ENCODE data around the gene ZFP30. TPM values are rescaled to one million over a fixed set of nuclear protein-coding genes. Genes with fewer than 3 reads are reported as not detected.
"Not testable (repeated sequence)": the region's sequence is repeated elsewhere in the genome, so short reads cannot be mapped to it uniquely, and the experiment has no call there.

The ZFP30 gene
- 27.0 and 30.2 TPM in 2 replicates for total RNA-seq (2014; rRNA removed; shearing (Covaris generic); ENCODE audit: low replicate concordance)

DNA sequence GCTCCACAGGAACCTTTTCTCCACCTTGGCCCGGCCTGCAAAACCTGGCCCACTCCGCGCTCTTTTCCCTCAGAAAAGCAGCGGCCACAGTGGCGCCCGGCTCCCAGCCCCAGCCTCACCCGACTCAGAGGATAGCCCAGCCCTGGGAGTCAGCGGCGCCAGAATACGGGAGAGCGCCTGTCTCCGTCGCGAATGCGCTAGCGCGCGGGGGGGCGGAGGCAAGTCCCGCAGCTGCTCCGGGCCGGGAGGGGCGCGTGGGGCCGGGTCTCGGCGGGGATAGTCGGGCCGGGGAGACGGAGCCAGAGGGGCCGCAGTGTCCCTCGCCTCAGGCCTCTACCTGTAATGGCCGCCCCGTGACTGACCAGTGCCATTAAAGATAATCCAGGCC is at the start of gene ZFP30:
Gene ZFP30 (minus strand): TSS at position 165 of the 388 bp plus-strand sequence. CDS start 7,643 bp downstream, outside the sequence.
- H3K27me3 ChIP-seq, result no peaks in the 10 kb centered on the region
- H3K9me3 ChIP-seq, result peaks cover 28% of the 10 kb centered on the region
- DNase-seq, result peak; percentile 96
- peak within 1 kb of the TSS; percentile 79 for H3K4me3 ChIP-seq
- H3K36me3 ChIP-seq, result peaks cover 27% of the 10 kb centered on the region

DNA sequence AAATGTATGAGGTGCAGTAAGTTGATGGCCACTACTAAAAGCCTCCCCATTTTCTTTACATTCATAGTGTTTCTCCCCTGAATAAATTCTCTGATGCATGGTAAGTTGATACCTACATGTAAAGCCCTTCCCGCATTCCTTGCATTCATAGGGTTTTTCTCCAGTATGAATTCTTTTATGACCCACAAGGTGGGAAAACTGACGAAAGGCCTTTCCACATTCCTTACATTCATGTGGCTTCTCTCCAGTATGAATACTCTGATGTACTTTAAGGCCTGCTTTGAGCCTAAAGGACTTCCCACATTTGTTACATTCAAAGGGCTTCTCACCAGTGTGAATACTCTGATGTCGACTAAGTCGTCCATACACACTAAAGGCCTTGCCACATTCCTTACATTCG is 43.8 kb upstream of the ZFP30 start:
- no peak overlapping the region for H3K4me3 ChIP-seq
- H3K9me3 ChIP-seq, result peaks cover 16% of the 10 kb centered on the region
- DNase-seq, result no peak

DNA sequence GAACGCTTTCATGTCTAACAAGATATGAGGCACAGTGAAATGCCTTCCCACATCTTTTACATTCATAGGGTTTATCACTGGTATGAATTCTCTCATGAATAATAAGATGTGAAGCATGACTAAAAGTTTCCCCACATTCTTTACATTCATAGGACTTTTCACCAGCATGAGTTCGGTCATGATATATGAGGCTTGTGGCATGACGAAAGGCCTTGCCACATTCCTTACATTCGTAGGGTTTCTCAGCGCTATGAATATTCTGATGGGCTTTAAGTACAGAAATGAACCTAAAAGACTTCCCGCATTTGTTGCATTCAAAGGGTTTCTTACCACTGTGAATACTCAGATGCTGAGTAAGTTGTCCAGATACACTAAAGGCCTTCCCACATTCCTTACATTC is 43.0 kb upstream of the ZFP30 start:
- H3K36me3 ChIP-seq, result peaks cover 6% of the 10 kb centered on the region
- DNase-seq, result no peak
- no peaks in the 10 kb centered on the region for H3K27me3 ChIP-seq
- H3K9me3 ChIP-seq, result peaks cover 19% of the 10 kb centered on the region
- no peak overlapping the region for H3K4me3 ChIP-seq

More for the DNA sequence above, 43.8 kb upstream of the ZFP30 start:
- Histone ChIP-seq H3K27me3 (no peaks in the 10 kb centered on the region), H3K36me3 (peaks cover 6% of the 10 kb centered on the region)

DNA sequence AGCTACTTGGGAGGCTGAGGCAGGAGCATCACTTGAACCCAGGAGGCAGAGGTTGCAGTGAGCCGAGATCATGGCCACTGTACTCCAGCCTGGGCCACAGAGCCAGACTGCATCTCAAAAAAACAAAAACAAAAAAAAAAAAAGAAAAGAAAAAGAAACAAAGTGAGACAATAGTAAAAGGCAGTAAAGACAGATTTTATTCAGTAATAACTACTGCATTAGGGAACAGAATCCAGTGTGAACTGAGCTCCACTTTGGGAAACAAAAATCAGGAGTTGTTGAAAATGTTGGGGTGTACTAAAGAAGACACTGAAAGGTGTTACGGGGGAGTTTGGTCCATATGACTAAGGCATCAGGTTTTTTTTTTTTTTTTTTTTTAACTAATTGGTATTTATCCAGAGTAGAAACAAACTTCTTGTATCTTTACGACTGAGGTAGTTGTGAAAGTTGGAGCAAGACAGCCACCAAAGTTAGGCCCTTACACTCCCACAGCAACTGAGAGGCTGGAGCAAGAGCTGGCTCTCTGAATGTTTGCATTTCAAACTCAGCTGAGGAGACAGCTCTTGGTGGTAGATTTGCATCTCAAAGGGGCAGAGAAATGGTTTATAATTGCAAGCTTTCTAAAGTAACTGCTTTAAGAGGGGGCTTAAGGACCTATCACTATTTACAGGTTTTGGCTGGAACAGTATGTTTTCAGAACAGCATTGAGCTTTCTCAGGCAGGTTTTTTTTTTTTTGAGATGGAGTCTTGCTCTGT is 40.1 kb upstream of the ZFP30 start:
- Histone ChIP-seq H3K27me3 (no peaks in the 10 kb centered on the region), H3K9me3 (peaks cover 34% of the 10 kb centered on the region), H3K4me3 (no peak overlapping the region), H3K36me3 (peaks cover 6% of the 10 kb centered on the region)
- DNase-seq, result no peak

- Histone ChIP-seq H3K36me3 (no peaks in the 10 kb centered on the region), H3K4me3 (no peak overlapping the region), H3K9me3 (peaks cover 21% of the 10 kb centered on the region), H3K27me3 (no peaks in the 10 kb centered on the region)
- no peak for DNase-seq
These were observed 37.8 kb upstream of the ZFP30 start for GRCh38 chr19:37692956-37693620.

DNA sequence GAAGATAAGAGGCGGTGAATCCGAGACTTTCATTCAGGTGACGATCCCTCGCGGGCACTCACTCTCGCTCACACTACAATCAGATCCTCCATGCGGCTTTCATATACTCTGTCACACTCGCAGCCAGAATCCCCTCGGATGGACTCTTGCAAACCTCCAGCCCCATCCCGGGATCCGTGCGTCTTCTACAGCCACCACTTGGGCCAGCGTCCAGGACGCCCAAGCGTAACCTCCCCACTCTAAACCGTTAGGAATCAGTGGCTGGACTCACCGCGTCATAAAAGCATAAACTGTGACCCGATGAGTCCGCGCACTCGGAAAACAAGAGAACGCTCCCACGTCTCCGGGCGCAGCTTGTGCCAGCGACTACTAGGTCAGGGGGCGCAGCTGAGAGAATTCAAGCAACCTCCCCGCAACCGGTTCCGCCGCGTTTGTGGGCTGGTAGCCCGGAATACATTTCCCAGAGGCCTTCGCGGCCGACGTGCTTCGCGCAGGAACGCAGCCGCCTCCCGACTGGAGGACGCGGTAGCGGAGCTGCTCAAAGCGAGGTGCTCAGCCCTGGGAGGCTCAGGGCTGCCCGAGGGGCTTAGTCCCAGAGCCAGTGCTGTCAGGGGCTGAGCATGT is 36.7 kb upstream of the ZFP30 start:
- Histone ChIP-seq H3K9me3 (peaks cover 21% of the 10 kb centered on the region), H3K4me3 (peak overlapping the region; percentile 12; the same call in 1 of the 2 replicates), H3K36me3 (no peaks in the 10 kb centered on the region), H3K27me3 (no peaks in the 10 kb centered on the region)
- DNase-seq, result peak; percentile 5

DNA sequence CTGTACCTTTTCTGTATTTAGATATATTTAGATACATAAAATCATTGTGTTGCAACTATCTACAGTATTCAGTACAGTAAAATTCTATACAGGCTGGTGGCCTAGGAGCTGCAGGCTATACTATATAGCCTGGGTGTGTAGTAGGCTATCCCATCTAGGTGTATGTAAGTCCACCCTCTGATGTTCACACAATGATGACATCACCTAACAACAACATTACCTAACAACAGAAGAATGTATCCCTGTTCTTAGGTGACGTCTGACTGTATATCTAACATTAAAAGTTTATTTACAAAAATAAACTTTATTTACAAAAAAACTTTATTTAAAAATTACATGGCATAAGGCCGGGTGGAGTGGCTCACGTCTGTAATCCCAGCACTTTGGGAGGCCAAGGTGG is 28.3 kb upstream of the ZFP30 start:
- no peak overlapping the region for H3K4me3 ChIP-seq

GRCh38 chr19:37669450-37669914 is 14.2 kb upstream of the ZFP30 start:
- H3K9me3 ChIP-seq, result peaks cover 36% of the 10 kb centered on the region
- H3K36me3 ChIP-seq, result no peaks in the 10 kb centered on the region
- no peak for DNase-seq
- H3K27me3 ChIP-seq, result no peaks in the 10 kb centered on the region
- no peak overlapping the region for H3K4me3 ChIP-seq

More for the DNA sequence above, 28.3 kb upstream of the ZFP30 start:
- Histone ChIP-seq H3K9me3 (no peaks in the 10 kb centered on the region), H3K27me3 (no peaks in the 10 kb centered on the region), H3K36me3 (no peaks in the 10 kb centered on the region)
- DNase-seq, result no peak

GRCh38 chr19:37657157-37657556 is 1.9 kb upstream of the ZFP30 start:
- DNase-seq, H3K4me3 ChIP-seq, H3K36me3 ChIP-seq, H3K27me3 ChIP-seq: not testable (repeated sequence)
- H3K9me3 ChIP-seq, result peaks cover 11% of the 10 kb centered on the region

DNA sequence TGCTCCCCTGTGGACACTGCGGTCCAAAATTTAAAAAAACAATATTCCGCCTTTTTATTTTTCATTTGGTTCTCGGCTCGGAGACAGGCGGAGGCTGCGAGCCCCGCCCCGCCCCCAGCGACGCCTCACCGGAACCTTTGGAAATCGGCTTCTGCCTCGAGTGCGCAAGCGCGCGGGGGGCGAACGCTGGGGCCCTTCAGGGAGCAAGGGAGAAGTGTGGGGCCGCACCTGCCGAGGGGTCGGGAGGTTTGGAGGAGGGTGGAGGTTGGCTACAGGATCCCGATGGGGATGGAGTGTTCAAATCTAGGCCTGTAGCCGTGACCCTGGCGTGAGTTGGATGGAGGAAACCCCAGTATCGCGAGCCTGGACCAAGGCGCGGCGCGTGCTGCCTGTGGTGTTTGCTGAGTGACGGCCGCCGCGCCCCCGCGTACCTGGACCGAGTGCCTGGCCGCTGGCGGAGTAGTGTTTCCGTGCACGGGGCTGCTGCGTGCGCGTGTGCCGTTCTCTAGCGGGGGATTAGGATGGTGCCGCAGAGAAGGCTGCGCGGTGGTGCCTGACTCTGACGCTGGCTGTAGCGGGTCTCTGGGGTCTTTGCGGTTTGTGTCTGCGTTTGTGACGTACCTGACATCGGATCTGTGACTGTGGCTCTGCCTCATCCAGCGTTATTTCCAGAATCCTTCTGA is 565 bp upstream of the ZFP30 start:
- DNase-seq, result peak; percentile 85
- Histone ChIP-seq H3K4me3 (peak overlapping the region; percentile 79), H3K27me3 (no peaks in the 10 kb centered on the region), H3K36me3 (peaks cover 22% of the 10 kb centered on the region), H3K9me3 (peaks cover 24% of the 10 kb centered on the region)

- Histone ChIP-seq H3K4me3 (peak overlapping the region; percentile 79), H3K27me3 (no peaks in the 10 kb centered on the region), H3K36me3 (peaks cover 33% of the 10 kb centered on the region), H3K9me3 (peaks cover 33% of the 10 kb centered on the region)
- DNase-seq, result peak; percentile 67
These were observed 500 bp downstream of the ZFP30 start for GRCh38 chr19:37654629-37655300.

DNA sequence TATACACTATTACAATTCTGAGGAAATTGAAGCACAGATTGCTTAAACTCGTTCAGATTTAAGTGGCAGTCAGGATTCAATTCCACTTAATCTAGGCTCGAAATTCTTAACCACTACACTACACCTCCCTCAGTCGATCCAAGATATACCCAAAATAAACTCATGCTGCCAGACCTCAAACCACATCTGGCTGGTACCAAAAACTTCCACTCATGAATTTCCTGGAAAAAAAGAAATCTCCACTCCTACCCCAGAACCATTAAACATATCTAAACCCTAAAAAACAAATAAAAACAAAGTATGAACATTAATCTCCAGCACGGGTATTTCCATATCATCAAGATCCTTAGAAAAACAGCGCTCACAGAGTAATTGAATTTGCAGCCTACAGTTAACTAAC is 1.1 kb downstream of the ZFP30 start:
- Histone ChIP-seq H3K9me3 (peaks cover 33% of the 10 kb centered on the region), H3K36me3 (peaks cover 39% of the 10 kb centered on the region), H3K4me3 (peak overlapping the region; percentile 79), H3K27me3 (no peaks in the 10 kb centered on the region)
- DNase-seq, result no peak

DNA sequence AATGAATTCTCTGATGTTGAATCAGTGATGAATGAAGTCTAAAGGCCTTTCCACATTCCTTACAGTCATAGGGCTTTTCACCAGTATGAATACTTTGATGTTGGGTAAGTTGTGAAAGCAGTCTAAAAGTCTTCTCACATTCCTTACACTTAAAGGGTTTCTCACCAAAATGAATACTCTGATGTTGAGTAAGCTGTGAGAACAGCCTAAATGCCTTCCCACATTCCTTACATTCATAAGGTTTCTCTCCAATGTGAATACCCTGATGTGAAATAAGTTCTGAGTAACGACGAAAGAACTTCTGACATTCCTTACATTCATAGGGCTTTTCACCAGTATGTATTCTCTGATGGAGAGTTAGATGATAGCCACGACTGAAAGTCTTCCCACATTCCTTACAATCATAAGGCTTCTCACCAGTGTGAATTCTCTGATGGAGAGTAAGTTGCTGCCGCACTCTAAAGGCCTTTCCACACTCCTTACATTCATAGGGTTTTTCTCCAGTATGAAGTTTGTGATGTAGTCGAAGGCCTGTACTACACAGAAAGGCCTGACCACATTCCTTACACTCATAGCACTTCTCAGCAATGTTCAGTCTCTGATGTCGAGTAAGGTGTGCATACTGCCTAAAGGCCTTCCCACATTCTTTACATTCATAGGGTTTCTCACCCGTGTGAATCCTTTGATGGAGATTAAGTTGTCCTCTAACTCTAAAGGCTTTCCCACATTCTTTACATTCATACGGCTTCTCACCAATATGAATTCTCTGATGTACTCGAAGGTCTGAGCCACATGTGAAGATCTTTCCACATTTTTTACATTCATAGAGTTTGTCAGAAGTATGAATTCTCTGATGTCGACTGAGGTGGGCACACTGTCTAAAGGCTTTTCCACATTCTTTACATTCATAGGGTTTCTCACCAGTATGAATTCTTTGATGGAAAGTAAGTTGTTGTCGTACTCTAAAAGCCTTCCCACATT is 19.9 kb downstream of the ZFP30 start:
- Histone ChIP-seq H3K9me3 (peaks cover 63% of the 10 kb centered on the region), H3K27me3 (no peaks in the 10 kb centered on the region), H3K4me3 (no peak overlapping the region), H3K36me3 (peaks cover 58% of the 10 kb centered on the region)
- no peak for DNase-seq

DNA sequence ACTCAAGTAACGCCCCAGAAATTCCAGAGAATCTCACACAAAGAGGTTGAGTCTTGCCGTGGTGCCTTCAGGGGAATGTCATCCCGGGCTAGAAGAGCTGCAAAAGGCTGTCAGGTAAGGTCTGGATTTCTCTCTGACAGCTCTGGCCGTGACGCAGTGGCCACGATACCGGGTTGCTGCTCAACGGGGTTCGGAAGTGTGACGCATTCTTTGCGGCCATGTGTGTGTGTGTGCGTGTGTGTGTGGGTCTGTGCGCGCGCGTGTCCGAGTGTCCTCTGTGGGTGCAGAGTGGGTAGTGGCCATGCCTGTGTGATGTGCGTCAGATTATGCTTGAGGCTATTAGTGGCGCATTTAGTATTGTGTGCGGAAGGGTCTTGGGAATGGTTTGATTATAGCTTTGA is 60.3 kb downstream of the ZFP30 start:
- peak overlapping the region; percentile 75 for H3K4me3 ChIP-seq
- H3K36me3 ChIP-seq, result no peaks in the 10 kb centered on the region; the same call in 1 of the 2 replicates
- H3K9me3 ChIP-seq, result peaks cover 12% of the 10 kb centered on the region
- DNase-seq, result peak; percentile 52
- H3K27me3 ChIP-seq, result no peaks in the 10 kb centered on the region

DNA sequence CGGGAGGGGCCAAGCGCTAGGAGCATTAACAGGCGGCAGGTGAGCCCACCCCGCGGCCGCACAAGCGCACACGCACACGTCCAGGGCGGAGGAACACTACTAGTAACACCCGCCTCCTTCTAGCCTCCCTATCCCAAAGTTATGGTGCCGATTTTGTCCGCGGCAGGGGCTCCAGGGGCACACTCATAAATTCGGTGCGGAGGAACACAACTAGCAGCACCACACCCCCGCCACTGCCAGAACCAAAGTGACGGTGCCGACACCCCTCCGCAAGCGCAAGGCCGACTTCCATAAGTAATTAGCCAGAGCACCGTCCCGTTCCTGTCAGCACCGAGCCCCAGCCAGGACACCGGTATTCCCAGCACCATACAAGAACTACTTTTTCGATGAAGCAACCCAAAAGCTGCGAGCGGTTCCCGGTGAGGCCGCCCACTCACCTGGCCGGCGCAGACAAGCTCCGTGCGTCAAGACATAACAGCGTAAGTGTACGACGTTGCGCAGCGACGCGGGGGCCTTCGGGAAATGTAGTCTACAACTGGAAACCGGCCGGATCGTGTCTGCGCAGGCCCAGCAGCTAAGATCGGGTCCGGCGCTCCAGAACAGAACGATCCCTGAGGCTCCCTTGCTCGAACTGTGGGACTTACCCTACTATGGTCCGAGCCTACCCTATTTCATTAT is 60.8 kb downstream of the ZFP30 start, which contains the start of the genes ZNF540 and ZNF571:
Gene ZNF540 (plus strand): TSS at position 573 of the 678 bp plus-strand sequence. CDS start 3,572 bp downstream, outside the sequence.
Gene ZNF571 (minus strand): TSS at position 489 of the 678 bp plus-strand sequence. CDS start 8,116 bp downstream, outside the sequence.
- Histone ChIP-seq H3K4me3 (peak within 1 kb of the TSS; percentile 75), H3K9me3 (peaks cover 13% of the 10 kb centered on the region), H3K36me3 (no peaks in the 10 kb centered on the region; the same call in 1 of the 2 replicates), H3K27me3 (no peaks in the 10 kb centered on the region)
- peak; percentile 93 for DNase-seq

All from MG63 (cell line).